Heart left ventricle (tissue), 13 donors: ENCODE measurements around the gene BRAP.

Experiments
- CTCF ChIP-seq, 12 donors: fragments of 200-600 bp; sonication (generic) in 4 of 12; IDR thresholded peaks; one replicate each; pipeline versions ENCODE4 v1.5.0 to v1.8.0; 2018 to 2022; ENCODE audit warnings: antibody characterized with exemption in 12 of 12, mild to moderate bottlenecking in 5 of 12
- POLR2A ChIP-seq, 2 donors: fragments of 450-650 bp; IDR thresholded peaks; one replicate each; pipeline ENCODE4 v1.6.1; 2017; ENCODE audit warnings: antibody characterized with exemption in 2 of 2, mild to moderate bottlenecking in 2 of 2, moderate library complexity in 2 of 2
- donor health status: ischemic (EF 13 %, LVEDD 7.1; RV severe dilation, severe dysfunction).
- donor health status: DM: no; HTN: yes; CAD: no.
- donor health status: DM: no; HTN: no; CAD: no.
- donor health status: ischemic (EF 25% LVEDD 6.9; RV normal size, moderate dysfunction).
- donor health status: ischemic (EF 25% LVEDD 5.7; RV mildly dilated, moderate dysfunction).
- donor health status: ischemic (EF 35%, LVEDD 5.7; RV mildly dilated, moderate dysfunction).
- donor health status: nonischemic (EF 11% LVEDD 7.7; RV severe dilation, severe dysfunction).
- donor health status: DM: yes; HTN: yes; CAD: no.
- donor health status: PGD.
- donor health status: ischemic (EF 29% LVEDD 5.4; RV normal size, mild dysfunction).
- donor health status: nonischemic (EF 23%, LVEDD 6.1; RV moderate dilation, normal function).

GRCh38 chr12:111699962-111700361 lies 14.2 kb upstream of the BRAP start:
- TF ChIP-seq CTCF (IDR thresholded peaks at IDR 0.05) (no peak), POLR2A (IDR thresholded peaks at IDR 0.05) (no peak)
